Small intestine (tissue), 7 donors: ENCODE results near the gene SEPTIN2. TPM values are rescaled to one million over a fixed set of nuclear protein-coding genes. Genes with fewer than 3 reads are reported as not detected.
"Not testable (repeated sequence)": the region's sequence is repeated elsewhere in the genome, so short reads cannot be mapped to it uniquely, and the experiment has no call there.

Source experiments
- DNase-seq, 2 donors: peaks; one replicate each; pipeline versions ENCODE4 v3.0.0 to v3.0.0-alpha.2; 2013
- FAIRE-seq: peaks from 2 replicates; lab custom pipeline; 2012; peaks lifted over from hg19 to GRCh38; lab: Jason Lieb, UNC
- H3K27ac ChIP-seq, 3 donors: one replicate each; pipeline ENCODE4 v1.5.1; 2013; ENCODE audit warnings: low read length in 2 of 3, mild to moderate bottlenecking in 2 of 3, control low read depth in 1 of 3, inconsistent platforms in 1 of 3, low read depth in 1 of 3, moderate library complexity in 1 of 3
- H3K27me3 ChIP-seq, 3 donors: one replicate each; pipeline ENCODE4 v1.6.1; 2013; ENCODE audit warnings: low read length in 3 of 3, inconsistent platforms in 1 of 3; ENCODE audit not compliant: control insufficient read depth in 3 of 3, insufficient read depth in 3 of 3
- H3K36me3 ChIP-seq, 3 donors: one replicate each; pipeline ENCODE4 v1.6.1; 2013; ENCODE audit warnings: low read length in 3 of 3, inconsistent platforms in 1 of 3, low read depth in 1 of 3, mild to moderate bottlenecking in 1 of 3, moderate library complexity in 1 of 3; ENCODE audit not compliant: control insufficient read depth in 3 of 3, insufficient read depth in 2 of 3
- H3K4me1 ChIP-seq, 3 donors: one replicate each; pipeline ENCODE4 v1.6.1; 2013; ENCODE audit warnings: low read length in 2 of 3, inconsistent platforms in 1 of 3, low read depth in 1 of 3, mild to moderate bottlenecking in 1 of 3, moderate library complexity in 1 of 3; ENCODE audit not compliant: control insufficient read depth in 3 of 3, insufficient read depth in 2 of 3
- H3K4me3 ChIP-seq, 3 donors: one replicate each; pipeline ENCODE4 v1.5.1; 2013; ENCODE audit warnings: low read length in 3 of 3, control low read depth in 1 of 3, inconsistent platforms in 1 of 3, low read depth in 1 of 3, mild to moderate bottlenecking in 1 of 3, moderate library complexity in 1 of 3
- H3K9me3 ChIP-seq, 2 donors: one replicate each; pipeline ENCODE4 v1.6.1; 2013; ENCODE audit warnings: low read depth in 1 of 2, low read length in 1 of 2; ENCODE audit not compliant: control insufficient read depth in 2 of 2, insufficient read depth in 1 of 2
- WGBS, 3 donors: extraction: QIAGEN DNeasy Blood & Tissue Kit; methylation state at CpG; one replicate each; pipeline ENCODE4 v1.1.7; 2013; 5-methylcytosine and 5-hydroxymethylcytosine counted together
- polyA plus RNA-seq, 4 donors: library from polyadenylated mRNA; stranded (reverse) in 3 of 4; unstranded in 1 of 4; fragments of 200-250 nt in 3 of 4; fragments of 120-200 nt in 1 of 4; gene quantifications; one replicate each; pipeline versions ENCODE4 v1.2.1 to v1.2.3, GENCODE V29; 2013
- donor health status: healthy with polysubstance abuse.
- donor health status: control.
- donor health status: control.
- donor health status: Bipolar disorder and iron deficiency.
- donor health status: healthy.

SEPTIN2 gene
- polyA plus RNA-seq, 4 donors, result 112 to 311 (median 148) TPM

- H3K36me3 ChIP-seq, result peaks cover 2 to 25% (median 6%) of the 10 kb centered on the region in 3 donors
- DNase-seq (peak; percentile 79 to 83), FAIRE-seq (no peak)
- H3K4me1 ChIP-seq, result peaks cover 2 to 10% (median 9%) of the 10 kb centered on the region in 3 donors
- H3K27ac ChIP-seq, result peak overlapping the region; percentile 61 to 80 (median 68)
- peak overlapping the region; percentile 71 to 97 (median 75) for H3K4me3 ChIP-seq
- H3K9me3 ChIP-seq, result no peaks in the 10 kb centered on the region
- no peaks in the 10 kb centered on the region for H3K27me3 ChIP-seq
- WGBS, 3 donors, result 1 to 4% (median 1%) methylated on average over 23 to 37 of the region's 37 CpGs
These were observed 43.9 kb upstream of the SEPTIN2 start for GRCh38 chr2:241271706-241272302.

- Histone ChIP-seq H3K27me3 (no peaks in the 10 kb centered on the region), H3K9me3 (no peaks in the 10 kb centered on the region), H3K36me3 (peaks cover 2 to 20% (median 3%) of the 10 kb centered on the region in 3 donors), H3K27ac (peak overlapping the region; percentile 61 to 82 (median 68)), H3K4me3 (peak overlapping the region; percentile 71 to 97 (median 75)), H3K4me1 (peaks cover 2 to 10% (median 9%) of the 10 kb centered on the region in 3 donors)
- peak; percentile 39 to 81 for DNase-seq
- FAIRE-seq, result no peak
- 1% methylated on average over 32 to 101 of the region's 102 CpGs for WGBS, 3 donors
These were observed 43.2 kb upstream of the SEPTIN2 start for GRCh38 chr2:241272303-241273209.

- H3K4me1 ChIP-seq, result peaks cover 2 to 10% (median 9%) of the 10 kb centered on the region in 3 donors
- peak overlapping the region; percentile 34 to 82 (median 68) for H3K27ac ChIP-seq
- H3K4me3 ChIP-seq, result peak overlapping the region; percentile 71 to 97 (median 75)
- no peaks in the 10 kb centered on the region for H3K9me3 ChIP-seq
- peaks cover 0 to 15% (median 0%) of the 10 kb centered on the region in 3 donors for H3K36me3 ChIP-seq
- FAIRE-seq (no peak), DNase-seq (peak in 1 of 2 donors; percentile 28)
- H3K27me3 ChIP-seq, result no peaks in the 10 kb centered on the region
- 36 to 53% (median 46%) methylated on average over 21 of the region's 21 CpGs for WGBS, 3 donors
These were observed 42.3 kb upstream of the SEPTIN2 start for GRCh38 chr2:241273210-241274020.

- Histone ChIP-seq H3K9me3 (no peaks in the 10 kb centered on the region), H3K36me3 (peaks cover 0 to 14% (median 0%) of the 10 kb centered on the region in 3 donors), H3K27ac (peak overlapping the region in 1 of 3 donors; percentile 8), H3K4me1 (peaks cover 2 to 10% (median 9%) of the 10 kb centered on the region in 3 donors), H3K4me3 (no peak overlapping the region), H3K27me3 (no peaks in the 10 kb centered on the region)
- FAIRE-seq (no peak), DNase-seq (peak; percentile 16 to 31)
- 30 to 74% (median 41%) methylated on average over 5 of the region's 5 CpGs for WGBS, 3 donors
These were observed 41.6 kb upstream of the SEPTIN2 start for GRCh38 chr2:241274127-241274526.

GRCh38 chr2:241275504-241275903 lies 40.2 kb upstream of the SEPTIN2 start:
- no peak overlapping the region for H3K27ac ChIP-seq
- H3K4me1 ChIP-seq, result peaks cover 2 to 10% (median 7%) of the 10 kb centered on the region in 3 donors
- DNase-seq (no peak), FAIRE-seq (no peak)
- H3K27me3 ChIP-seq, result no peaks in the 10 kb centered on the region
- no peak overlapping the region for H3K4me3 ChIP-seq
- WGBS, 3 donors, result 100% methylated on average over 1 of the region's 1 CpG
- H3K36me3 ChIP-seq, result peaks cover 0 to 7% (median 0%) of the 10 kb centered on the region in 3 donors
- H3K9me3 ChIP-seq, result no peaks in the 10 kb centered on the region

- H3K9me3 ChIP-seq, result no peaks in the 10 kb centered on the region
- H3K27me3 ChIP-seq, result no peaks in the 10 kb centered on the region
- FAIRE-seq (no peak), DNase-seq (no peak)
- peaks cover 2 to 10% (median 3%) of the 10 kb centered on the region in 3 donors for H3K4me1 ChIP-seq
- peaks cover 0 to 4% (median 0%) of the 10 kb centered on the region in 3 donors for H3K36me3 ChIP-seq
- no peak overlapping the region for H3K27ac ChIP-seq
- WGBS, 3 donors, result 93 to 98% (median 95%) methylated on average over 1 of the region's 1 CpG
- H3K4me3 ChIP-seq, result no peak overlapping the region
These were observed 39.8 kb upstream of the SEPTIN2 start for GRCh38 chr2:241275910-241276309.

GRCh38 chr2:241278306-241278705 lies 37.4 kb upstream of the SEPTIN2 start:
- not testable (repeated sequence) for FAIRE-seq, DNase-seq, H3K4me3 ChIP-seq, H3K36me3 ChIP-seq, H3K27ac ChIP-seq, H3K9me3 ChIP-seq, H3K4me1 ChIP-seq, H3K27me3 ChIP-seq
- 97 to 99% (median 97%) methylated on average over 7 of the region's 7 CpGs for WGBS, 3 donors

- FAIRE-seq (no peak), DNase-seq (no peak)
- Histone ChIP-seq H3K27me3 (no peaks in the 10 kb centered on the region), H3K36me3 (peaks cover 0 to under 1% (median 0%) of the 10 kb centered on the region in 3 donors), H3K27ac (peak overlapping the region in 1 of 3 donors; percentile 4), H3K9me3 (no peaks in the 10 kb centered on the region), H3K4me3 (no peak overlapping the region), H3K4me1 (no peaks in the 10 kb centered on the region)
- 67 to 75% (median 74%) methylated on average over 8 of the region's 8 CpGs for WGBS, 3 donors
These were observed 36.3 kb upstream of the SEPTIN2 start for GRCh38 chr2:241279413-241279812.
